ENCODE data around the gene OXLD1. TPM values are rescaled to one million over a fixed set of nuclear protein-coding genes. Genes with fewer than 3 reads are reported as not detected.
A peak's percentile ranks its signal among the peaks of the same experiment; 100 is the strongest.

Gene OXLD1
- total RNA-seq, 2 donors from 2014 or later: 30.2 to 36.5 TPM

DNA sequence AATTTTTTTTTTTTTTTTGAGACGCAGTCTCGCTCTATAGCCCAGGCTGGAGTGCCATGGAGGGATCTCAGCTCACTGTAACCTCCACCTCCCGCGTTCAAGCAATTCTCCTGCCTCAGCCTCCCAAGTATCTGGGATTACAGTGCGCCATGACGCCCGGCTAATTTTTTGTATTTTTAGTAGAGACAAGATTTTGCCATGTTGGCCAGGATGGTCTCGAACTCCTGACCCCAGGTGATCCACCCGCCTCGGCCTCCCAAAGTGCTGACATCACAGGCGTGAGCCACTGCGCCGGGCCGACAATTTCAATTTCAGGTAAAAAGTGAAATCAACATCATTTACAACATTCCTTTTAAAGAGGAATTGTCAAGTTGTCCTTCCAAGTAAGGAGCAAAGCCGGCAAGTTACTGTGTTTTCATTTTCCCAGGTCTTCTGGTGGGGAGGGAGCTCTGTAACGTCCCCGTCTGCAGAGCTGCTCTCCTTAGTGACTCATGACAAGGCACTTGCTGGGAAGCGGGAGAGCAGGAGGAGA, 30.4 kb downstream of the OXLD1 start:
- H3K27ac Mint-ChIP-seq: peak overlapping the region; percentile 99
- H3K9me3 ChIP-seq (ENCODE audit: control insufficient read depth, low read length): no peaks in the 10 kb centered on the region
- H3K27me3 Mint-ChIP-seq (ENCODE audit: insufficient read depth): no peaks in the 10 kb centered on the region
- H3K4me3 Mint-ChIP-seq: peak overlapping the region; percentile 88
- WGBS, 2 experiments (ENCODE audit: insufficient coverage in 1 of 2, insufficient read length in 1 of 2): 36 to 37% methylated on average over 15 to 17 of the region's 18 CpGs
- no peaks in the 10 kb centered on the region for H3K9me3 Mint-ChIP-seq
- H3K4me1 Mint-ChIP-seq: peaks cover 5% of the 10 kb centered on the region
- H3K27ac ChIP-seq (ENCODE audit: low read depth, low read length): peak overlapping the region; percentile 83
- DNase-seq: no peak
- peak overlapping the region; percentile 92 for H3K9ac ChIP-seq (ENCODE audit: extremely low read depth, low read length, poor library complexity, severe bottlenecking)
- no peaks in the 10 kb centered on the region for H3K27me3 ChIP-seq (ENCODE audit: control insufficient read depth, insufficient read depth, low read length, poor library complexity, severe bottlenecking)
- H3K36me3 Mint-ChIP-seq (ENCODE audit: low read depth): peaks cover 21% of the 10 kb centered on the region
- peaks cover 16% of the 10 kb centered on the region for H3K36me3 ChIP-seq (ENCODE audit: control insufficient read depth, insufficient read depth, low read length)
- H3K4me3 ChIP-seq (ENCODE audit: low read length): peak overlapping the region; percentile 99
- TF ChIP-seq, protein P1, sequence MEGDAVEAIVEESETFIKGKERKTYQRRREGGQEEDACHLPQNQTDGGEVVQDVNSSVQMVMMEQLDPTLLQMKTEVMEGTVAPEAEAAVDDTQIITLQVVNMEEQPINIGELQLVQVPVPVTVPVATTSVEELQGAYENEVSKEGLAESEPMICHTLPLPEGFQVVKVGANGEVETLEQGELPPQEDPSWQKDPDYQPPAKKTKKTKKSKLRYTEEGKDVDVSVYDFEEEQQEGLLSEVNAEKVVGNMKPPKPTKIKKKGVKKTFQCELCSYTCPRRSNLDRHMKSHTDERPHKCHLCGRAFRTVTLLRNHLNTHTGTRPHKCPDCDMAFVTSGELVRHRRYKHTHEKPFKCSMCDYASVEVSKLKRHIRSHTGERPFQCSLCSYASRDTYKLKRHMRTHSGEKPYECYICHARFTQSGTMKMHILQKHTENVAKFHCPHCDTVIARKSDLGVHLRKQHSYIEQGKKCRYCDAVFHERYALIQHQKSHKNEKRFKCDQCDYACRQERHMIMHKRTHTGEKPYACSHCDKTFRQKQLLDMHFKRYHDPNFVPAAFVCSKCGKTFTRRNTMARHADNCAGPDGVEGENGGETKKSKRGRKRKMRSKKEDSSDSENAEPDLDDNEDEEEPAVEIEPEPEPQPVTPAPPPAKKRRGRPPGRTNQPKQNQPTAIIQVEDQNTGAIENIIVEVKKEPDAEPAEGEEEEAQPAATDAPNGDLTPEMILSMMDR (conservative IDR thresholded peaks at IDR 0.05): no peak
- no peaks in the 10 kb centered on the region for H3K4me1 ChIP-seq (ENCODE audit: control insufficient read depth, insufficient read depth, low read length)

DNA sequence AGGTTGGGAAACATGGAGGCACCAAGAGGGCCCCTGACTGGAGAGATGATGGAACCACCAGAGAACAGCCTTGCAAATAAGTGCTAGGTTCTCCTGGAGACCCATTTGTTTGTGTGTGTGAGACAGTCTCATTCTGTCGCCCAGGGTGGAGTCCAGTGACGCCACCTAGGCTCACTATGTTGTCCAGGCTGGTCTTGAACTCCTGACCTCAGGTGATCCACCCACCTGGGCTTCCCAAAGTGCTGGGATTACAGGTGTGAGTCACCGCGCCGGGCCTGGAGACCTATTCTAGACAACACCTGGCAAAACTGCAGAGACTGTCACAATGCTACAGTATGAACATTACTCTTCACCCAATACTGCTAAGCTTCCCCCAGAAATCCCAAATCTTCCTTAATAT, 31.0 kb downstream of the OXLD1 start:
- Histone ChIP-seq H3K36me3 (ENCODE audit: control insufficient read depth, insufficient read depth, low read length) (peaks cover 17% of the 10 kb centered on the region), H3K9me3 (ENCODE audit: control insufficient read depth, low read length) (no peaks in the 10 kb centered on the region), H3K4me3 (ENCODE audit: low read length) (peak overlapping the region; percentile 99), H3K27ac (ENCODE audit: low read depth, low read length) (no peak overlapping the region), H3K27me3 (ENCODE audit: control insufficient read depth, insufficient read depth, low read length, poor library complexity, severe bottlenecking) (no peaks in the 10 kb centered on the region), H3K9ac (ENCODE audit: extremely low read depth, low read length, poor library complexity, severe bottlenecking) (peak overlapping the region; percentile 92), H3K4me1 (ENCODE audit: control insufficient read depth, insufficient read depth, low read length) (no peaks in the 10 kb centered on the region)
- no peak for DNase-seq
- Mint-ChIP-seq H3K4me1 (peaks cover 5% of the 10 kb centered on the region), H3K9me3 (no peaks in the 10 kb centered on the region), H3K27ac (peak overlapping the region; percentile 99), H3K36me3 (ENCODE audit: low read depth) (peaks cover 23% of the 10 kb centered on the region), H3K4me3 (peak overlapping the region; percentile 88), H3K27me3 (ENCODE audit: insufficient read depth) (no peaks in the 10 kb centered on the region)
- 94 to 96% methylated on average over 5 of the region's 5 CpGs for WGBS, 2 experiments (ENCODE audit: insufficient coverage in 1 of 2, insufficient read length in 1 of 2)
- TF ChIP-seq, protein P1 (conservative IDR thresholded peaks at IDR 0.05): no peak

DNA sequence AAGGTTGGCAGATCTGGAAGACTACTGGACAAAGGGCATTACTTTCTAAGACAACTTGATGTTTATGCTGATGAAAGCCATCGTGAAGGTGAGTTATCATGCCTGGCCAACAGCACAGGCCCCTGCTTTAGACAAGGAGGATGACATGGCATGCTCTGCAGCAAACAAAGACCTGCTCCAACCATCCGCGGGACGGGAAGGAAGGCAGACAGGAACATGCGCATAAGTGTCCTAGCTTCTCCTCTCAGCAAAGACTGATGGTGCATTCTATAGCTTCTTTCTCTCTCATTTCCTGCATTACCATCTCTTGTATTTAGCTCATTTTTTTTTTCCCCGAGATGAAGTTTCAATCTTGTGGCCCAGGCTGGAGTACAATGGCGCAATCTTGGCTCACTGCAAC, 34.9 kb downstream of the OXLD1 start:
- Histone ChIP-seq H3K9me3 (ENCODE audit: control insufficient read depth, low read length) (no peaks in the 10 kb centered on the region), H3K4me3 (ENCODE audit: low read length) (no peak overlapping the region), H3K27ac (ENCODE audit: low read depth, low read length) (no peak overlapping the region), H3K27me3 (ENCODE audit: control insufficient read depth, insufficient read depth, low read length, poor library complexity, severe bottlenecking) (no peaks in the 10 kb centered on the region), H3K36me3 (ENCODE audit: control insufficient read depth, insufficient read depth, low read length) (peaks cover 51% of the 10 kb centered on the region), H3K4me1 (ENCODE audit: control insufficient read depth, insufficient read depth, low read length) (no peaks in the 10 kb centered on the region), H3K9ac (ENCODE audit: extremely low read depth, low read length, poor library complexity, severe bottlenecking) (no peak overlapping the region)
- peak; percentile 48 for DNase-seq
- Mint-ChIP-seq H3K36me3 (ENCODE audit: low read depth) (peaks cover 60% of the 10 kb centered on the region), H3K4me1 (peaks cover 3% of the 10 kb centered on the region), H3K4me3 (no peak overlapping the region), H3K9me3 (no peaks in the 10 kb centered on the region), H3K27ac (peak overlapping the region; percentile 81), H3K27me3 (ENCODE audit: insufficient read depth) (no peaks in the 10 kb centered on the region)
- 93 to 94% methylated on average over 6 of the region's 7 CpGs for WGBS, 2 experiments (ENCODE audit: insufficient coverage in 1 of 2, insufficient read length in 1 of 2)
- TF ChIP-seq, protein P1 (conservative IDR thresholded peaks at IDR 0.05): no peak

Measured in endodermal cell (in vitro differentiated cells).